GM21786 (cell line): Measurements from ENCODE around the gene REN.

Experiments
- ATAC-seq: cut with Tn5 transposase; IDR thresholded peaks from one replicate; pipeline ENCODE4 v1.9.1; 2021; ENCODE audit not compliant: unreplicated experiment

The REN gene

GRCh38 chr1:204191456-204191855 lies 25.3 kb upstream of the REN start:
- ATAC-seq: no peak

GRCh38 chr1:204190212-204191211 lies 24.4 kb upstream of the REN start:
- no peak for ATAC-seq

GRCh38 chr1:204188959-204189639 lies 23.0 kb upstream of the REN start:
- no peak for ATAC-seq

- ATAC-seq: no peak
Measured at GRCh38 chr1:204186597-204186996, 20.5 kb upstream of the REN start.

GRCh38 chr1:204181116-204181515 lies 15.0 kb upstream of the REN start:
- no peak for ATAC-seq

DNA sequence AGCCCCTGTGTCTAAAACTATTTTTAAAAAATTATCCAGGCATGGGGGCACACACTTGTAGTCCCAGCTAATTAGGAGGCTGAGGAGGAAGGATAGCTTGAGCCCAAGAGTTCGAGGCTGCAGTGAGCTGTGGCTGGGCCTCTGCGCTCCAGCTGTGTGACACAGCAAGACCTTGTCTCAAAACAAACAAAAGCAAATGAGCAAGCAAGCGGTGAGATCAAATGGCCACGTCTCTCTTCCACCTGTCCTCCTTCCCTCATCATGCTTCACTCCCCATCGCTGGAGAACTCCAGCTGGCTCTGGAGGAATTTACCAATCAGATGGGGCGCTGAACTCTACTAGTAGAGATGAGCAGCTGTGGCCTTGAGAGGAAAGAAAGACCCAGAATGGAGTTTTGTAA lies 14.0 kb upstream of the REN start:
- no peak for ATAC-seq

DNA sequence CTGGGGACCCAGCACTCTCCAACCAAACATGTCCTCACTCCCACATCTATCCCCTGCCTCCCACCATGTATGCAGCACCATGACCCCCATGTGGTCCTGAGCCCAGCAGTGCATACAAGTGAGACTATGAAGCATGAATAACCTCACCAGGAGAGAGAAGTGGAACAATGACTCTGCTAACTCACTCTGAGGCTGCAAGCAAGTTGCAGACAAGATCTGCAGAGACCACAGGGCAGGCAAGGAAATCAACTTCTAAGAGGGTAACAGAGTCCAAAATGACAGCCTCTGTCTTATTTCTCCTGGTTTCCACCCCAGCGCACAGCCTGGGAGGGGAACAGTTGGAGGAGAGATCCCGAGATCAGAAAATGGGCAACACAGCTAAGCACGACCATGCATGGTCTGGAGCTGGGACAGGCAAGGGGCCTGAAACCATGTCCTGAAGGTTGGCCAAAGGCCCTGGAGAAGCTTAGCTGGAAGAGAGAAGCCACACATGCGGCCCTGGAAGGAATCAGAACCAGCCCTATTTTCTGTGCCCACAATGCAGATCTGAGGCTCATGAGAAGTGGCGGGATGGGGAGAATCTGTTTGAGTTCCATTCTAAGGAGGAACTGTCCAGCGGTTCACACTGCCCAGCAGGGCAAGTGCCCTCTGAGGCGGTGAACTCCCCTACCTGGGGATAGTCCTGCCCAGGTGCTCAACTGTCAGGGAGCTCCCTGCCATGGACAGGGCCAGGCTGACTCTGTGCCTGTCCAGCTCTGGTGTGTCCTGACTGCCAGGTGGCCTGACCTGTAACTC lies 12.5 kb upstream of the REN start:
- ATAC-seq: no peak

DNA sequence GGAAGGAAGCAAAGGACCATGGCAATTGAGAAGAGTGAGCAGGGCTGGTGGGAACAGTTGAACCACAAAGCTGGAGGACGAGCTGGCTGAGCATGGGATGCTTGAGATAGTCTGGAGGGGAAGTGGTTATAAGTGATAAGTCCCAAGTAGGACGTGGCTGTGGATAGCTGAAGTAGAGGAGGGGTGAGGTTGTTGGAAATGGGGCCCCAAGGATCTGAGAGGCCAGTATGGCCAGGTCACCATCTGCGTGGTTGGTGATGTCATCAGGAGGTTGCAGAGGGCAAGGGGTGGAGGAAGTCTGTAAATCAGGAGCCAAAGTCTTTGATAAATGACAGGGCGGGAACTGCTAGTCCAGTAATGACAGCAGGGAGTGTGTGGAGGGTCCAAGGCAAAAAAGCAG lies 11.0 kb upstream of the REN start:
- no peak for ATAC-seq

GRCh38 chr1:204176049-204176448 lies 9.9 kb upstream of the REN start:
- ATAC-seq: no peak

DNA sequence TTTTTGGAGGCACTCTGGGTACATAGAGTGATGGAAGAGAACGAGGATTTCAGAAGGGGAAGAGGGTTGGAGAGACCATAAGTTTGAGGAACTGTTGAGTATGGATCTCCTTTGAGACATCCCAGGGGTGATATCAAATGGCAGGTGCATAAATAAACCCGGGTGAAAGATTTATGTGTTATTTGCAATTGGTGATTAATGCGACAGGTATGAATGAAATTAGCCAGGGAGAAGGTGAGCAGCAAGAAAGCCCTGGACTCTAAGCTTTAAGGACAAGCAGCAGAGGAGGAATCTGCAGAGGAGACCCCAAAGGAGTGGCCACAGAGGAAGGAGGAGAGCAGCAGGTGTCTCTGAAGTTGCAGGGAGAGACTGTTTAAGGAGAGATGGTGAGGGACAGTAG lies 8.8 kb upstream of the REN start:
- no peak for ATAC-seq

- ATAC-seq: no peak
Measured at GRCh38 chr1:204172404-204173029, 6.4 kb upstream of the REN start.

GRCh38 chr1:204171751-204172178 lies 5.6 kb upstream of the REN start:
- ATAC-seq: no peak

GRCh38 chr1:204170494-204171155 lies 4.5 kb upstream of the REN start:
- ATAC-seq: no peak

- ATAC-seq: no peak
Measured at GRCh38 chr1:204169858-204170257, 3.7 kb upstream of the REN start.

- ATAC-seq: no peak
Measured at GRCh38 chr1:204167730-204168129, 1.6 kb upstream of the REN start.

- ATAC-seq: no peak
Measured at GRCh38 chr1:204162494-204163074, 3.6 kb downstream of the REN start.

- ATAC-seq: no peak
Measured at GRCh38 chr1:204161609-204162493, 4.3 kb downstream of the REN start.

DNA sequence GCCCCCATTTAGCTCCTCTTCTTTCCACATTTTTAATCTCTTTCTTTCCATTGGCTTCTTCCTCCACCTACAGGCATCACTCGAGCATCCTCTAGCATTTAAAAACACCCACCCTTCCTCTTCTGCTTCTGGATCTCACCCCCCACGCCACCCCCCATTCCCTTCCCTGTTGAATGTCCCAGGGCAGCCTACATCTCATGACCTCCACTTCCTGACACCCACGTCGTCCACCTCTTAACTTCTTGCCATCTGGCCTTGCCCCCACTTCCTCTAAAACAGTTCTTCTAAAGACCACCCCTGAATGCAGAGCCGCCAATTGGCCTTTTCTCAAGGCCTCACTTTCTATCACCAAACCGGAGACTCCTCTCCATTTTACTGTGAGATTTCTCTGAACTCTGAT lies 8.2 kb downstream of the REN start:
- no peak for ATAC-seq

- ATAC-seq: no peak
Measured at GRCh38 chr1:204155881-204156280, 10.3 kb downstream of the REN start.
